K562 (cell line): ENCODE data around the gene NMT1. TPM values are rescaled to one million over a fixed set of nuclear protein-coding genes. Genes with fewer than 3 reads are reported as not detected.
A peak's percentile ranks its signal among the peaks of the same experiment; 100 is the strongest.

ENCODE experiments used
- BRCA1 ChIP-seq, 2 experiments: fragments of 450-650 bp in 1 of 2; sonication (generic) in 1 of 2; formaldehyde crosslinking in 1 of 2; IDR thresholded peaks; 2 replicates each; pipeline versions ENCODE4 v1.5.0 to v1.6.1; 2017 to 2020; ENCODE audit warnings: mild to moderate bottlenecking in 1 of 2, missing genetic modification reagents in 1 of 2
- CEBPG ChIP-seq, 3 experiments: fragments of 200-800 bp in 1 of 3; sonication (Bioruptor generic) in 1 of 3; sonication (generic) in 1 of 3; formaldehyde crosslinking in 1 of 3; IDR thresholded peaks in 2 of 3; conservative IDR thresholded peaks in 1 of 3; 2 replicates each; pipeline versions ENCODE4 v1.6.1 to v1.8.0; 2016 to 2022; ENCODE audit warnings: missing compliant biosample characterization in 2 of 3, missing genetic modification characterization in 2 of 3, mild to moderate bottlenecking in 1 of 3, missing genetic modification reagents in 1 of 3
- CXXC5 ChIP-seq: fragments of 250-450 bp; sonication (Bioruptor Pico); IDR thresholded peaks from 2 replicates; pipeline ENCODE4 v1.8.0; 2022; ENCODE audit warnings: inconsistent platforms, mild to moderate bottlenecking, moderate library complexity
- FOXA3 ChIP-seq, 2 experiments: fragments of 450-650 bp in 1 of 2; sonication (generic) in 1 of 2; formaldehyde crosslinking; IDR thresholded peaks in 1 of 2; conservative IDR thresholded peaks in 1 of 2; 2 replicates each; pipeline versions ENCODE4 v1.4.0 to v1.8.0; 2020 to 2022; ENCODE audit warnings: mild to moderate bottlenecking in 2 of 2, missing genetic modification reagents in 1 of 2
- FOXP1 ChIP-seq: sonication (generic); formaldehyde crosslinking; IDR thresholded peaks from 2 replicates; pipeline ENCODE4 v1.8.0; 2022; ENCODE audit warnings: mild to moderate bottlenecking, missing genetic modification reagents
- NEUROD1 ChIP-seq: fragments of 150-350 bp; IDR thresholded peaks from 2 replicates; pipeline ENCODE4 v1.6.1; 2014; ENCODE audit warnings: borderline replicate concordance, low read length, low read depth; ENCODE audit not compliant: partially characterized antibody
- SNIP1 ChIP-seq: fragments of 450-650 bp; IDR thresholded peaks from 2 replicates; pipeline ENCODE4 v1.7.1; 2017; ENCODE audit warnings: low read depth, mild to moderate bottlenecking
- ZNF140 ChIP-seq: fragments of 250-450 bp; sonication (Bioruptor Pico); IDR thresholded peaks from 2 replicates; pipeline ENCODE4 v1.8.0; 2021; ENCODE audit warnings: moderate library complexity, mild to moderate bottlenecking, inconsistent platforms
- ZNF212 ChIP-seq: fragments of 450-650 bp; formaldehyde crosslinking; IDR thresholded peaks from 2 replicates; pipeline ENCODE4 v1.4.0; 2020; ENCODE audit warnings: mild to moderate bottlenecking
- ZNF586 ChIP-seq: fragments of 450-650 bp; formaldehyde crosslinking; conservative IDR thresholded peaks from 2 replicates; pipeline ENCODE4 v1.4.0; 2020; ENCODE audit warnings: mild to moderate bottlenecking, moderate library complexity
- ZNF780A ChIP-seq: fragments of 250-450 bp; sonication (Bioruptor Pico); IDR thresholded peaks from 2 replicates; pipeline ENCODE4 v1.5.0; 2021; ENCODE audit warnings: mild to moderate bottlenecking
- polyA plus RNA-seq, 8 experiments: library from polyadenylated mRNA; depleted of rRNA in 4 of 8; stranded (reverse) in 5 of 8; unstranded in 3 of 8; fragments of >200 nt; fragmentation: Nextera tagmentation in 2 of 8; fragmentation: Illumina TruSeq in 1 of 8; extraction: Ambion mirVana in 2 of 8; extraction: Trizol in 1 of 8; gene quantifications; 2 replicates each; pipeline versions ENCODE4 v1.2.1 to v1.2.3, GENCODE V29; 2011 to 2014; ENCODE audit warnings: inconsistent platforms in 1 of 8, missing spikeins in 1 of 8
- total RNA-seq, 7 experiments: library from RNA; depleted of rRNA in 6 of 7; stranded (reverse); fragments of >200 nt in 6 of 7; fragmentation: Illumina TruSeq in 2 of 7; extraction: Trizol in 2 of 7; gene quantifications; 2 replicates each; pipeline versions ENCODE4 v1.2.1 to v1.2.3, GENCODE V29; 2011 to 2021; ENCODE audit warnings: low replicate concordance in 1 of 7
- TF ChIP-seq, protein P1 (sequence below): sonication (generic); formaldehyde crosslinking; IDR thresholded peaks from 2 replicates; pipeline ENCODE4 v1.8.0; 2023; ENCODE audit warnings: missing genetic modification reagents, mild to moderate bottlenecking, borderline replicate concordance
- TF ChIP-seq, protein P2 (sequence below): IDR thresholded peaks from 2 replicates; pipeline ENCODE4 v1.6.1; 2011; ENCODE audit warnings: borderline replicate concordance, low read depth, mild to moderate bottlenecking, moderate library complexity, low read length; ENCODE audit not compliant: insufficient read depth, poor library complexity, severe bottlenecking
- TF ChIP-seq, protein P3 (sequence below): sonication (generic); formaldehyde crosslinking; IDR thresholded peaks from 2 replicates; pipeline ENCODE4 v1.9.0; 2022; ENCODE audit warnings: mild to moderate bottlenecking, missing genetic modification reagents
- TF ChIP-seq, protein P4 (sequence below), 3 experiments: IDR thresholded peaks in 2 of 3; conservative IDR thresholded peaks in 1 of 3; 2 replicates each; pipeline ENCODE4 v1.5.1; 2011 to 2012; ENCODE audit warnings: low read length in 3 of 3, mild to moderate bottlenecking in 3 of 3, control low read depth in 2 of 3, improper control_type of control experiment in 1 of 3, inconsistent platforms in 1 of 3, low read depth in 1 of 3, mixed read lengths in 1 of 3, moderate library complexity in 1 of 3; ENCODE audit not compliant: insufficient read depth in 2 of 3

The NMT1 gene
- total and polyA plus RNA-seq, 9 of the 15 experiments (the other 6 are each of a cell fraction or from before 2014, with no cell fraction given) = 86.7 to 569 (median 213) TPM

DNA sequence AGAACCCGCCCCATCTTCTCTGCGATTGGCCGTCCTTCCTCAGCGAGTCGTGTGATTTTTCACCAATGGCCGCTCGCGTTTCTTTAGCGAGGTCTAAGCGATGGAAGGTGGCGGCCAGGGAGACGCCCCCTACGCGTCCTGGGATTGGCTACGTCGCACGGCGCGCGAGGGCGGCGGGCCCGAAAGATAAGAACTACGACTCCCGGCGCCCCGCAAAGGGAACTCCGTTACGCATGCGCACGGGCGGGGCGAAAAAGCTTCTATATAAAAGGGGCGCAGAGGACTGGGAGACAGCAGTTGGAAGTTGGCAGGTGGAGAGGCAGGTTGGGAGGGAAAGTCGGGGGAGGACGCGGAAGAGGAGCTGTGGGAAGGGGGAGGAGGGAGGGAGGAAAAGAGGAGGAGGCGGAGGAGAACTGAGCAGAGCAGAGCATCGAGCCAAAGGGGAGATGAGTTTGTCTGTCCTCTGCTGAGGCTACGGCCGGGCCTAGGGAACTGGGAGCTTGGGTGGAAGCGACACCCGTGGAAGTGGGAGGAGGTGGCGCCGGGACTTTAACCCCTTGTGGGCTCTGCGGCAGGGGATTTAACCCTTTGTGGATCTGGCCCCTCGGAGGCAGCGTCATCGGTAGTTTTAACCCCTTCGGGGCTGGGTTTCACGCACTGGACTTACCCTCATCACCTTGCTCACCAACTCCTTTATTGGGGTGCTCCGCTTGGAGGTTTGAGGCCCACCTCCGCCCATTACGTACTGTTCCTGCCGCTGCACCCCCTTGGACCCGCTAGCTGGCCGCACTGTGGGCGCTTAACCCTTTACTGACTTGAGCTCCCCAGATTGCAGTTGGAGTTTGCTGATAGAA lies 87.3 kb downstream of the NMT1 start, which contains the start of gene HEXIM1 (continued):
- TF ChIP-seq, protein P1, sequence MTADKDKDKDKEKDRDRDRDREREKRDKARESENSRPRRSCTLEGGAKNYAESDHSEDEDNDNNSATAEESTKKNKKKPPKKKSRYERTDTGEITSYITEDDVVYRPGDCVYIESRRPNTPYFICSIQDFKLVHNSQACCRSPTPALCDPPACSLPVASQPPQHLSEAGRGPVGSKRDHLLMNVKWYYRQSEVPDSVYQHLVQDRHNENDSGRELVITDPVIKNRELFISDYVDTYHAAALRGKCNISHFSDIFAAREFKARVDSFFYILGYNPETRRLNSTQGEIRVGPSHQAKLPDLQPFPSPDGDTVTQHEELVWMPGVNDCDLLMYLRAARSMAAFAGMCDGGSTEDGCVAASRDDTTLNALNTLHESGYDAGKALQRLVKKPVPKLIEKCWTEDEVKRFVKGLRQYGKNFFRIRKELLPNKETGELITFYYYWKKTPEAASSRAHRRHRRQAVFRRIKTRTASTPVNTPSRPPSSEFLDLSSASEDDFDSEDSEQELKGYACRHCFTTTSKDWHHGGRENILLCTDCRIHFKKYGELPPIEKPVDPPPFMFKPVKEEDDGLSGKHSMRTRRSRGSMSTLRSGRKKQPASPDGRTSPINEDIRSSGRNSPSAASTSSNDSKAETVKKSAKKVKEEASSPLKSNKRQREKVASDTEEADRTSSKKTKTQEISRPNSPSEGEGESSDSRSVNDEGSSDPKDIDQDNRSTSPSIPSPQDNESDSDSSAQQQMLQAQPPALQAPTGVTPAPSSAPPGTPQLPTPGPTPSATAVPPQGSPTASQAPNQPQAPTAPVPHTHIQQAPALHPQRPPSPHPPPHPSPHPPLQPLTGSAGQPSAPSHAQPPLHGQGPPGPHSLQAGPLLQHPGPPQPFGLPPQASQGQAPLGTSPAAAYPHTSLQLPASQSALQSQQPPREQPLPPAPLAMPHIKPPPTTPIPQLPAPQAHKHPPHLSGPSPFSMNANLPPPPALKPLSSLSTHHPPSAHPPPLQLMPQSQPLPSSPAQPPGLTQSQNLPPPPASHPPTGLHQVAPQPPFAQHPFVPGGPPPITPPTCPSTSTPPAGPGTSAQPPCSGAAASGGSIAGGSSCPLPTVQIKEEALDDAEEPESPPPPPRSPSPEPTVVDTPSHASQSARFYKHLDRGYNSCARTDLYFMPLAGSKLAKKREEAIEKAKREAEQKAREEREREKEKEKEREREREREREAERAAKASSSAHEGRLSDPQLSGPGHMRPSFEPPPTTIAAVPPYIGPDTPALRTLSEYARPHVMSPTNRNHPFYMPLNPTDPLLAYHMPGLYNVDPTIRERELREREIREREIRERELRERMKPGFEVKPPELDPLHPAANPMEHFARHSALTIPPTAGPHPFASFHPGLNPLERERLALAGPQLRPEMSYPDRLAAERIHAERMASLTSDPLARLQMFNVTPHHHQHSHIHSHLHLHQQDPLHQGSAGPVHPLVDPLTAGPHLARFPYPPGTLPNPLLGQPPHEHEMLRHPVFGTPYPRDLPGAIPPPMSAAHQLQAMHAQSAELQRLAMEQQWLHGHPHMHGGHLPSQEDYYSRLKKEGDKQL (CRISPR knock-in tag) = no peak; the same call in 1 of the 2 replicates
- TF ChIP-seq FOXP1 (CRISPR knock-in tag) (peak; percentile 41), FOXA3 (CRISPR knock-in tag; conservative IDR thresholded peaks at IDR 0.05 in 1 of 2, IDR thresholded peaks at IDR 0.05 in 1 of 2) (no peak; a peak in 1 of 4 replicates), SNIP1 (peak; percentile 59; the same call in 1 of the 2 replicates), NEUROD1 (peak; percentile 85), ZNF140 (CRISPR knock-in tag) (no peak), ZNF212 (peak; percentile 51; the same call in 1 of the 2 replicates), ZNF780A (CRISPR knock-in tag) (peak; percentile 73; the same call in 1 of the 2 replicates), CXXC5 (CRISPR knock-in tag) (peak; percentile 99), CEBPG (CRISPR knock-in tag; IDR thresholded peaks at IDR 0.05) (no peak), CEBPG (tag; conservative IDR thresholded peaks at IDR 0.05 in 1 of 2, IDR thresholded peaks at IDR 0.05 in 1 of 2) (no peak), BRCA1 (IDR thresholded peaks at IDR 0.05) (no peak), BRCA1 (CRISPR knock-in tag; IDR thresholded peaks at IDR 0.05) (no peak), ZNF586 (peak; percentile 88)
- TF ChIP-seq, protein P2, sequence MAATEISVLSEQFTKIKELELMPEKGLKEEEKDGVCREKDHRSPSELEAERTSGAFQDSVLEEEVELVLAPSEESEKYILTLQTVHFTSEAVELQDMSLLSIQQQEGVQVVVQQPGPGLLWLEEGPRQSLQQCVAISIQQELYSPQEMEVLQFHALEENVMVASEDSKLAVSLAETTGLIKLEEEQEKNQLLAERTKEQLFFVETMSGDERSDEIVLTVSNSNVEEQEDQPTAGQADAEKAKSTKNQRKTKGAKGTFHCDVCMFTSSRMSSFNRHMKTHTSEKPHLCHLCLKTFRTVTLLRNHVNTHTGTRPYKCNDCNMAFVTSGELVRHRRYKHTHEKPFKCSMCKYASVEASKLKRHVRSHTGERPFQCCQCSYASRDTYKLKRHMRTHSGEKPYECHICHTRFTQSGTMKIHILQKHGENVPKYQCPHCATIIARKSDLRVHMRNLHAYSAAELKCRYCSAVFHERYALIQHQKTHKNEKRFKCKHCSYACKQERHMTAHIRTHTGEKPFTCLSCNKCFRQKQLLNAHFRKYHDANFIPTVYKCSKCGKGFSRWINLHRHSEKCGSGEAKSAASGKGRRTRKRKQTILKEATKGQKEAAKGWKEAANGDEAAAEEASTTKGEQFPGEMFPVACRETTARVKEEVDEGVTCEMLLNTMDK = no peak
- TF ChIP-seq, protein P3, sequence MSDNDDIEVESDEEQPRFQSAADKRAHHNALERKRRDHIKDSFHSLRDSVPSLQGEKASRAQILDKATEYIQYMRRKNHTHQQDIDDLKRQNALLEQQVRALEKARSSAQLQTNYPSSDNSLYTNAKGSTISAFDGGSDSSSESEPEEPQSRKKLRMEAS (CRISPR knock-in tag) = peak; percentile 69
- TF ChIP-seq, protein P4, sequence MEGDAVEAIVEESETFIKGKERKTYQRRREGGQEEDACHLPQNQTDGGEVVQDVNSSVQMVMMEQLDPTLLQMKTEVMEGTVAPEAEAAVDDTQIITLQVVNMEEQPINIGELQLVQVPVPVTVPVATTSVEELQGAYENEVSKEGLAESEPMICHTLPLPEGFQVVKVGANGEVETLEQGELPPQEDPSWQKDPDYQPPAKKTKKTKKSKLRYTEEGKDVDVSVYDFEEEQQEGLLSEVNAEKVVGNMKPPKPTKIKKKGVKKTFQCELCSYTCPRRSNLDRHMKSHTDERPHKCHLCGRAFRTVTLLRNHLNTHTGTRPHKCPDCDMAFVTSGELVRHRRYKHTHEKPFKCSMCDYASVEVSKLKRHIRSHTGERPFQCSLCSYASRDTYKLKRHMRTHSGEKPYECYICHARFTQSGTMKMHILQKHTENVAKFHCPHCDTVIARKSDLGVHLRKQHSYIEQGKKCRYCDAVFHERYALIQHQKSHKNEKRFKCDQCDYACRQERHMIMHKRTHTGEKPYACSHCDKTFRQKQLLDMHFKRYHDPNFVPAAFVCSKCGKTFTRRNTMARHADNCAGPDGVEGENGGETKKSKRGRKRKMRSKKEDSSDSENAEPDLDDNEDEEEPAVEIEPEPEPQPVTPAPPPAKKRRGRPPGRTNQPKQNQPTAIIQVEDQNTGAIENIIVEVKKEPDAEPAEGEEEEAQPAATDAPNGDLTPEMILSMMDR (IDR thresholded peaks at IDR 0.05 in 2 of 3, conservative IDR thresholded peaks at IDR 0.05 in 1 of 3; ENCODE audit: insufficient read depth in 2 of 3, low read depth in 1 of 3, low read length in 3 of 3) = peak in 2 of 3 experiments; percentile 0 to 2; a peak in 1 of 6 replicates
